ENCODE results near the gene RHOF. TPM values are rescaled to one million over a fixed set of nuclear protein-coding genes. Genes with fewer than 3 reads are reported as not detected.

RHOF gene
- total RNA-seq, 1 experiment from 2014 or later, result 116 TPM

DNA sequence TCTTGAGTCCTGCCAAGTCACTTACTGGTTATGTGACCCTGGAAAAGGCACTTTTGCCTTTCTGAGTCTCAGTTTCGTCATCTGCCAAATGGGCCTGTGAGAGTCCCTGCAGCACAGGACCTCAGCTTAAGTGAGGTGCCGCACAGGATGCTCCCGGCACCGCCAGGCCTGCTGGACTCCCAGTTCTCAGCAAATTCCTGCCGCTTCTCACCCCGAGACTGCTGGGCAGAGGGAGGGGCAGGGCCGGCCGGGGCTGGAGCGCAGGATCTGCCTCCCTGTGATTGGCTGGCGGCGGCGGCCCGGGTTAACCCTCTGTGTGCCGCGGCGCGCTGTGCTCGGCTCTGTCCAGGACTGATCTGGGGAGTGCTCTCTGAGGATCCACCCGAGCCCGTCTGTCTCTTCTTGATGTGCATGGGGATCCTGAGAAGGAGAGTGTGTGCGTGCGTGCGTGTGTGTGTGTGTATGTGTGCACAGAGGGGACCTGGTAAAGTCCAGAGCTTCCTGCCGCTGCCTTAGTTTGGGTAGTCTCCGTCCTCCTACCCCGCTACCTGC lies 18.9 kb upstream of the RHOF start:
- intact Hi-C loops (cut with micrococcal nuclease), result loop anchor here (1.0 kb wide), 2 partner anchors 18 to 76 kb away; partner anchors contain the start of gene PSMD9
- Histone ChIP-seq H3K79me2 (ENCODE audit: insufficient read depth, low read length) (peaks cover 73% of the 10 kb centered on the region), H4K20me1 (ENCODE audit: insufficient read depth) (no peaks in the 10 kb centered on the region), H3K4me3 (replicated peaks in 1 of 2; ENCODE audit: low read depth in 1 of 2, low read length in 2 of 2) (peak overlapping the region; percentile 44 to 55), H3K4me2 (ENCODE audit: low read length) (peak overlapping the region; percentile 76), H3K36me3 (ENCODE audit: control insufficient read depth in 1 of 2, insufficient read depth in 2 of 2, low read length in 2 of 2) (peaks cover 24 to 26% of the 10 kb centered on the region in 2 experiments; a peak in 3 of 4 replicates), H3K27ac (ENCODE audit: low read depth, low read length) (peak overlapping the region; percentile 53), H3K9me2 (ENCODE audit: insufficient read depth) (no peaks in the 10 kb centered on the region), H3K9me3 (ENCODE audit: control insufficient read depth in 1 of 2, insufficient read depth in 1 of 2, low read depth in 1 of 2, low read length in 2 of 2) (no peaks in the 10 kb centered on the region), H2AFZ (ENCODE audit: low read depth, low read length, poor library complexity, severe bottlenecking) (no peak overlapping the region), H3K27me3 (ENCODE audit: insufficient read depth, low read length) (no peaks in the 10 kb centered on the region), H3K9ac (ENCODE audit: low read length) (peak overlapping the region; percentile 51; the same call in 1 of the 2 replicates), H3K4me1 (ENCODE audit: control insufficient read depth in 1 of 2, insufficient read depth in 2 of 2, low read length in 2 of 2) (peaks cover 6 to 26% of the 10 kb centered on the region in 2 experiments)
- ChIA-PET RAD21 (ENCODE audit: low non-redundant PET in 1 of 2, low total read pairs in 2 of 2, uncharacterized antibody in 2 of 2, unreplicated experiment in 2 of 2) (interaction anchor here (1.0 to 1.7 kb wide), 3 partner anchors 15 to 18 kb away, joined by 3 to 26 read pairs (median 22); partner anchors contain the start of gene RHOF (in 1 of the 2)), POLR2A (interaction anchor here (1.1 to 3.5 kb wide), 5 partner anchors 9 to 76 kb away, joined by 3 to 26 read pairs (median 5); partner anchors contain the start of genes PSMD9 and RHOF), CTCF (interaction anchor here (0.6 to 3.3 kb wide), 13 partner anchors 10 to 126 kb away, joined by 3 to 149 read pairs (median 4); partner anchors contain the start of genes PSMD9, RHOF and SETD1B)
- DNase-seq (ENCODE audit: low read depth, low spot score) (no peak), ATAC-seq (peak; percentile 85)
- BruUV-seq (replicated peaks), result no TSS peak
- TF ChIP-seq CTCF (IDR thresholded peaks at IDR 0.05 in 2 of 3, conservative IDR thresholded peaks at IDR 0.05 in 1 of 3; ENCODE audit: borderline replicate concordance in 1 of 3, insufficient read depth in 1 of 3, low read depth in 2 of 3, low read length in 2 of 3) (no peak; a peak in 1 of 6 replicates), POLR2AphosphoS5 (IDR thresholded peaks at IDR 0.05; ENCODE audit: low read depth, low read length) (peak; percentile 45; the same call in 1 of the 2 replicates), ZFX (IDR thresholded peaks at IDR 0.05) (no peak)

All from HCT116 (cell line).